MCF 10A (cell line): ENCODE data around the gene NUTF2. TPM values are rescaled to one million over a fixed set of nuclear protein-coding genes. Genes with fewer than 3 reads are reported as not detected.

ENCODE experiments used
- BruUV-seq: library from RNA; stranded (reverse); fragments of 400-500 nt; replicated peaks from 2 replicates; lab custom pipeline; 2021; lab: Mats Ljungman, UMichigan
- CTCF ChIA-PET: fragments of 300-600 bp; sonication (Branson Sonifier 250); formaldehyde crosslinking; extraction: SDS; loops from one replicate; lab custom pipeline; 2021; ENCODE audit warnings: antibody characterized with exemption, inconsistent platforms; lab: Yijun Ruan, JAX
- POLR2A ChIA-PET: fragments of 300-600, 350-650 bp; sonication (Branson Sonifier 250); formaldehyde crosslinking; extraction: SDS; loops from one replicate; lab custom pipeline; 2020; ENCODE audit warnings: antibody characterized with exemption, inconsistent platforms; lab: Yijun Ruan, JAX
- DNase-seq: peaks from one replicate; pipeline ENCODE4 v3.0.0-alpha.2; 2018; ENCODE audit not compliant: unreplicated experiment
- H3K27ac Mint-ChIP-seq: one replicate; pipeline ENCODE4 v1.8.0; 2022; ENCODE audit warnings: mild to moderate bottlenecking, low read depth, mixed read lengths; ENCODE audit not compliant: unreplicated experiment
- H3K27me3 Mint-ChIP-seq: one replicate; pipeline ENCODE4 v1.8.0; 2022; ENCODE audit warnings: mixed read lengths; ENCODE audit not compliant: insufficient read depth, unreplicated experiment
- H3K36me3 Mint-ChIP-seq: one replicate; pipeline ENCODE4 v1.8.0; 2022; ENCODE audit warnings: mild to moderate bottlenecking, moderate library complexity, mixed read lengths; ENCODE audit not compliant: insufficient read depth, unreplicated experiment
- H3K4me1 Mint-ChIP-seq: one replicate; pipeline ENCODE4 v1.8.0; 2022; ENCODE audit warnings: mixed read lengths; ENCODE audit not compliant: insufficient read depth, unreplicated experiment
- H3K4me3 Mint-ChIP-seq: one replicate; pipeline ENCODE4 v1.8.0; 2022; ENCODE audit warnings: mild to moderate bottlenecking, moderate library complexity, mixed read lengths; ENCODE audit not compliant: unreplicated experiment
- H3K9me3 Mint-ChIP-seq: one replicate; pipeline ENCODE4 v1.8.0; 2022; ENCODE audit warnings: mixed read lengths; ENCODE audit not compliant: unreplicated experiment
- CTCF ChIP-seq: fragments of 200-600 bp; IDR thresholded peaks from one replicate; pipeline ENCODE4 v1.8.0; 2022; ENCODE audit warnings: antibody characterized with exemption, mild to moderate bottlenecking; ENCODE audit not compliant: unreplicated experiment
- intact Hi-C: fragments of 100-400 bp; cut with micrococcal nuclease; formaldehyde crosslinking; loops from 2 replicates; pipeline ENCODE4 v1.14.1; 2022
- total RNA-seq: library from RNA; stranded (reverse); gene quantifications from 2 replicates; pipeline ENCODE4 v1.2.3, GENCODE V29; 2022

NUTF2 gene
- total RNA-seq, 1 experiment from 2014 or later: 133 TPM

GRCh38 chr16:67873435-67874370 lies 27.0 kb downstream of the NUTF2 start:
- H3K9me3 Mint-ChIP-seq: no peaks in the 10 kb centered on the region
- intact Hi-C loops: no loop called here
- TSS peak; percentile 18 for BruUV-seq
- H3K27ac Mint-ChIP-seq: peak overlapping the region; percentile 94
- DNase-seq: no peak
- TF ChIP-seq CTCF: no peak
- H3K4me1 Mint-ChIP-seq: peaks cover 34% of the 10 kb centered on the region
- ChIA-PET POLR2A (interaction anchor here (0.6 to 3.1 kb wide), 14 partner anchors 8 to 1465 kb away, joined by 3 to 27 read pairs (median 4); partner anchors contain the start of genes ATP6V0D1, GFOD2, NRN1L and NUTF2), CTCF (interaction anchor here (0.7 to 2.9 kb wide), 6 partner anchors 10 to 64 kb away, joined by 3 to 44 read pairs (median 4); partner anchors contain the start of gene NRN1L)
- peaks cover 71% of the 10 kb centered on the region for H3K36me3 Mint-ChIP-seq
- no peaks in the 10 kb centered on the region for H3K27me3 Mint-ChIP-seq
- H3K4me3 Mint-ChIP-seq: peak overlapping the region; percentile 89

- no peak for TF ChIP-seq CTCF
- H3K36me3 Mint-ChIP-seq: peaks cover 74% of the 10 kb centered on the region
- no peaks in the 10 kb centered on the region for H3K27me3 Mint-ChIP-seq
- ChIA-PET POLR2A (interaction anchor here (1.0 to 3.1 kb wide), 6 partner anchors 13 to 61 kb away, joined by 3 to 27 read pairs (median 8); partner anchors contain the start of genes NUTF2 and PSMB10), CTCF (interaction anchor here (2.4 to 2.9 kb wide), 2 partner anchors 9 to 31 kb away, joined by 8 to 44 read pairs; partner anchors contain the start of gene NRN1L)
- no peaks in the 10 kb centered on the region for H3K9me3 Mint-ChIP-seq
- peak overlapping the region; percentile 89 for H3K4me3 Mint-ChIP-seq
- intact Hi-C loops: no loop called here
- peaks cover 34% of the 10 kb centered on the region for H3K4me1 Mint-ChIP-seq
- peak overlapping the region; percentile 94 for H3K27ac Mint-ChIP-seq
- no TSS peak for BruUV-seq
- DNase-seq: no peak
Observed at GRCh38 chr16:67874372-67874771, 27.6 kb downstream of the NUTF2 start.

GRCh38 chr16:67877064-67877463 lies 30.3 kb downstream of the NUTF2 start:
- no peak overlapping the region for H3K4me3 Mint-ChIP-seq
- intact Hi-C loops: no loop called here
- H3K27me3 Mint-ChIP-seq: no peaks in the 10 kb centered on the region
- H3K4me1 Mint-ChIP-seq: peaks cover 26% of the 10 kb centered on the region
- BruUV-seq: no TSS peak
- DNase-seq: no peak
- no peak overlapping the region for H3K27ac Mint-ChIP-seq
- CTCF ChIA-PET: interaction anchor here (0.6 to 0.9 kb wide), 3 partner anchors 17 to 69 kb away, joined by 3 to 4 read pairs (median 3); no protein-coding TSS in a partner anchor
- TF ChIP-seq CTCF: no peak
- POLR2A ChIA-PET: interaction anchor here (1.0 to 1.1 kb wide), 2 partner anchors 36 to 44 kb away, joined by 3 read pairs; no protein-coding TSS in a partner anchor
- no peaks in the 10 kb centered on the region for H3K9me3 Mint-ChIP-seq
- H3K36me3 Mint-ChIP-seq: peaks cover 76% of the 10 kb centered on the region

- CTCF ChIA-PET: interaction anchor here (1.1 to 1.7 kb wide), 2 partner anchors 56 to 62 kb away, joined by 3 to 10 read pairs; no protein-coding TSS in a partner anchor
- DNase-seq: no peak
- H3K27ac Mint-ChIP-seq: no peak overlapping the region
- no peaks in the 10 kb centered on the region for H3K27me3 Mint-ChIP-seq
- peaks cover 27% of the 10 kb centered on the region for H3K4me1 Mint-ChIP-seq
- H3K36me3 Mint-ChIP-seq: peaks cover 80% of the 10 kb centered on the region
- intact Hi-C loops: no loop called here
- no peak for TF ChIP-seq CTCF
- no TSS peak for BruUV-seq
- POLR2A ChIA-PET: interaction anchor here (0.5 to 0.7 kb wide), 2 partner anchors 167 to 212 kb away, joined by 3 to 4 read pairs; partner anchors contain the start of genes C16orf86 and ENKD1
- no peaks in the 10 kb centered on the region for H3K9me3 Mint-ChIP-seq
- no peak overlapping the region for H3K4me3 Mint-ChIP-seq
Observed at GRCh38 chr16:67878232-67878631, 31.5 kb downstream of the NUTF2 start.
